Measurements from ENCODE around the gene GNAQ. TPM values are rescaled to one million over a fixed set of nuclear protein-coding genes. Genes with fewer than 3 reads are reported as not detected.

GNAQ gene
- total RNA-seq, 6 donors from 2014 or later: 50.3 to 117 (median 94.3) TPM

DNA sequence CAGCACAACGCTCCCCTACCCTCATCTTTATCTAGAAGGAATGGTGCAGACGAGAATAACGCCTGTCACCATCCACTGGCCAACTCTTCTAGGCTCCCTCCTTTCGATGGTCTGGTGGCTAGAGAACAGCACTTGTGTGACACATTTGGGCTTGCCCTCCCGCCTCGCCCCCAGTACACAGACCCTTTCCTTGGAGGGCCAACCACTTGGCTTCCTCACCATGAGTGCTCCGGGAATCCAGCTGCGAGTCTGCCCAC lies 1.4 kb downstream of the GNAQ start:
- 6 to 14% methylated on average over 4 to 8 of the region's 8 CpGs for WGBS, 2 donors
- H3K27ac ChIP-seq: peak overlapping the region; percentile 95 to 100 (median 96)
- peak overlapping the region; percentile 62 to 90 (median 78) for H3K4me3 ChIP-seq
- TF ChIP-seq, protein P1, sequence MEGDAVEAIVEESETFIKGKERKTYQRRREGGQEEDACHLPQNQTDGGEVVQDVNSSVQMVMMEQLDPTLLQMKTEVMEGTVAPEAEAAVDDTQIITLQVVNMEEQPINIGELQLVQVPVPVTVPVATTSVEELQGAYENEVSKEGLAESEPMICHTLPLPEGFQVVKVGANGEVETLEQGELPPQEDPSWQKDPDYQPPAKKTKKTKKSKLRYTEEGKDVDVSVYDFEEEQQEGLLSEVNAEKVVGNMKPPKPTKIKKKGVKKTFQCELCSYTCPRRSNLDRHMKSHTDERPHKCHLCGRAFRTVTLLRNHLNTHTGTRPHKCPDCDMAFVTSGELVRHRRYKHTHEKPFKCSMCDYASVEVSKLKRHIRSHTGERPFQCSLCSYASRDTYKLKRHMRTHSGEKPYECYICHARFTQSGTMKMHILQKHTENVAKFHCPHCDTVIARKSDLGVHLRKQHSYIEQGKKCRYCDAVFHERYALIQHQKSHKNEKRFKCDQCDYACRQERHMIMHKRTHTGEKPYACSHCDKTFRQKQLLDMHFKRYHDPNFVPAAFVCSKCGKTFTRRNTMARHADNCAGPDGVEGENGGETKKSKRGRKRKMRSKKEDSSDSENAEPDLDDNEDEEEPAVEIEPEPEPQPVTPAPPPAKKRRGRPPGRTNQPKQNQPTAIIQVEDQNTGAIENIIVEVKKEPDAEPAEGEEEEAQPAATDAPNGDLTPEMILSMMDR (IDR thresholded peaks at IDR 0.05): no peak
- TF ChIP-seq POLR2AphosphoS5 (IDR thresholded peaks at IDR 0.05) (no peak), POLR2A (IDR thresholded peaks at IDR 0.05) (no peak), EP300 (IDR thresholded peaks at IDR 0.05) (no peak)
- H3K4me1 ChIP-seq: peaks cover 41 to 74% (median 51%) of the 10 kb centered on the region in 4 donors
- no peaks in the 10 kb centered on the region for H3K36me3 ChIP-seq
- H3K9me3 ChIP-seq: no peaks in the 10 kb centered on the region
- no peak for DNase-seq
- ATAC-seq (ENCODE audit: low FRiP score in 2 of 2): peak; percentile 8 to 35
- H3K27me3 ChIP-seq: no peaks in the 10 kb centered on the region

DNA sequence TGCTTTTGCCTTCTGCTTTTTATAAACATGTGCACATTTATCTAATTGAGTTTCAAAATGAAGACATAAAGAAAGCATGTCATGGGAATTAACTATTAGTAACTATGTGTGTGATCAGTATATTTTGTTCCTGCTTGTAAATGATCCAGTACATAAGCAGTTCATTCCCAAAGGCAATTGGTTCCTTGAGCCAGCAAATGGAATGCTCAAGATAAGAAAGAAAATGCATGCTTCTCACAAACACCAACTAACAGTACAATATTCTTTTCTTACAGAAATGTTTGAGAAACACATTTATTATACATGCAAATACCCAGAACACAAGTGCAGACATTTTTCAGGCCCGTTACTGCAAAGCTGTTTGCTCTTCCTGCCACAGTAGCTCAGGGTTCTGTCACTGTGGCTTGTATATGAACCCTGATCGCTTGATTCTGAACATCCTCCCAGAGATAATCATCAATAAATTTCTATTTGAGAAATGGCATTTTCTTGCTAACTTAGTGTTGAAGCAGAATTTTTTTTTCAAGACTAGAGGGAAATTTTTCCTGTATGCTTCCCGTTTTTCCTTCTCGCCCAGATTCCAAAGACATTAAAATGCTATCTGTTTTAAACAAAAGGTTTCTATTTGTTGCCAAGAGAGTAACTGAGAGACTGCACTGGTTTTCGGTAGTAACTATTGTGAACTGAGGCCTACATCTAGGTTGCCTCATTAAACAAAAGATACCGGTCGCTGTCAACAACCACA lies 1.9 kb downstream of the GNAQ start:
- peaks cover 40 to 74% (median 48%) of the 10 kb centered on the region in 4 donors for H3K4me1 ChIP-seq
- peak overlapping the region; percentile 95 to 100 (median 96) for H3K27ac ChIP-seq
- DNase-seq (no peak), ATAC-seq (ENCODE audit: low FRiP score in 2 of 2) (no peak)
- H3K27me3 ChIP-seq: no peaks in the 10 kb centered on the region
- peak overlapping the region; percentile 62 to 90 (median 78) for H3K4me3 ChIP-seq
- H3K36me3 ChIP-seq: no peaks in the 10 kb centered on the region
- H3K9me3 ChIP-seq: no peaks in the 10 kb centered on the region
- 2 to 6% methylated on average over 7 of the region's 7 CpGs for WGBS, 2 donors
- no peak for TF ChIP-seq EP300 (IDR thresholded peaks at IDR 0.05)
- no peak for TF ChIP-seq POLR2A (IDR thresholded peaks at IDR 0.05)
- TF ChIP-seq POLR2AphosphoS5 (IDR thresholded peaks at IDR 0.05): no peak
- TF ChIP-seq, protein P1 (IDR thresholded peaks at IDR 0.05): no peak

DNA sequence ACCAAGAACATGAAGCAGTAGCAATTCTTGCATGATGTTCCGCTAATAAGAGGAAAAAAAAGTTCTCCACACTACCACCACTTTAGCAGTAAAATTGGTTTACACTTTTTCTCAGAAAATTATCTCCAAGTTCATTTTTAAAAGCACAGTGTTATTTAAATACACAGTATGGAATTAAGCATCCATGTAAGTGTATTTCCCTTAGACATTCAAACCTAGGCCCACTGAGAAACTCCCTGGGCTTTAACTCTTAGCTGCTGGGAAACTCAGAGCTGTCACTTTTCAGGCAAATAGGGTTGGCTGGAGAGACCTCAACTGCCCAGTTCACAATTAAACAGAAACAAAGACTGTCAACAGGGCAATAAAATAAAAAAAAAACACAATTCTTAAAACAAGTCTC lies 2.7 kb downstream of the GNAQ start:
- peak overlapping the region; percentile 5 to 90 (median 70) for H3K4me3 ChIP-seq
- H3K27ac ChIP-seq: peak overlapping the region; percentile 95 to 100 (median 96)
- H3K4me1 ChIP-seq: peaks cover 39 to 74% (median 51%) of the 10 kb centered on the region in 4 donors
- H3K9me3 ChIP-seq: no peaks in the 10 kb centered on the region
- no peak for ATAC-seq (ENCODE audit: low FRiP score in 2 of 2)
- no peaks in the 10 kb centered on the region for H3K36me3 ChIP-seq
- DNase-seq: no peak
- WGBS, 2 donors: 33 to 44% methylated on average over 1 of the region's 1 CpG
- TF ChIP-seq POLR2AphosphoS5 (IDR thresholded peaks at IDR 0.05): no peak
- no peak for TF ChIP-seq POLR2A (IDR thresholded peaks at IDR 0.05)
- TF ChIP-seq, protein P1 (IDR thresholded peaks at IDR 0.05): no peak
- no peak for TF ChIP-seq EP300 (IDR thresholded peaks at IDR 0.05)
- no peaks in the 10 kb centered on the region for H3K27me3 ChIP-seq

DNA sequence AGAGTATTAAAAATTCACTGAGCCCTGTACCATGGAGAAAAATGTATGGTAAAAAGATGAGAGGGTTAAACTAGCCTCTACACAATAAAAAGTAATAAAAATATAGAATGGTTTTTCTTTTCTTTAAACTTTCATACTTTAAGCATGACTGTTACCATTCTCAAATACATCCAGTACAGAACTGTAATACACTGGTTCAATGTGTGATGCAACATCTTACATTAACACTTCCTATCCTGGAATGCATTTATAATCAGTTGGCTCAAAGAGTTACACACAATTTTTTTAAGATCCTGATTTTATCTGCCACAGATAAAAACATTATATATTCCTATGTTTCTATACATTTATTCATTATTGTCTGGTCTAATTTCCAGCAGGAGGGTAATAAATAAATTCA lies 4.7 kb downstream of the GNAQ start:
- Histone ChIP-seq H3K27me3 (no peaks in the 10 kb centered on the region), H3K36me3 (no peaks in the 10 kb centered on the region), H3K4me1 (peaks cover 47 to 79% (median 57%) of the 10 kb centered on the region in 4 donors), H3K27ac (peak overlapping the region in 3 of 4 donors; percentile 6 to 100 (median 57)), H3K4me3 (peak overlapping the region in 1 of 4 donors; percentile 12), H3K9me3 (no peaks in the 10 kb centered on the region)
- ATAC-seq (ENCODE audit: low FRiP score in 2 of 2) (no peak), DNase-seq (no peak)
- TF ChIP-seq EP300 (IDR thresholded peaks at IDR 0.05): no peak
- TF ChIP-seq POLR2A (IDR thresholded peaks at IDR 0.05): no peak
- TF ChIP-seq, protein P1 (IDR thresholded peaks at IDR 0.05): no peak

DNA sequence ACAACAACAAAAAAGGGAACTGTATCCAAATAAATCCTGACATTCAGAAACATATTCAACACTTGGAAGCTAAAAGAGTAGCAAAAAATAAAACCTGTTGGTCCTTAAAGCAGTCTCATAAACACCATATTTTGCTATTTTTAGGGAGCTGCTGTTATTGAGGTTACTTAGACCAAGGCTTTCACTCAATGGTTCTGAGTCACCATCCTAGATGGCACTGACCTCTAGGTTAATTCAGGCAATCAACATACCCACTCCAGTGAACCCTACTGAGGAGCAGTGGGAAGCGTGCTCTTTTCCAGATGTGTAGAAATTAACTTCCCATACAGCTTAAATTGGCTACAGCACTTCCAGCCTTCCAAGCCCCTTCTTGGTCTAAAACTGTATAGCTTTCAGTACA lies 5.2 kb downstream of the GNAQ start:
- TF ChIP-seq POLR2AphosphoS5 (IDR thresholded peaks at IDR 0.05): no peak
- no peak for TF ChIP-seq POLR2A (IDR thresholded peaks at IDR 0.05)
- TF ChIP-seq, protein P1 (IDR thresholded peaks at IDR 0.05): no peak
- TF ChIP-seq EP300 (IDR thresholded peaks at IDR 0.05): no peak
- Histone ChIP-seq H3K36me3 (no peaks in the 10 kb centered on the region), H3K4me3 (peak overlapping the region in 1 of 4 donors; percentile 12), H3K9me3 (no peaks in the 10 kb centered on the region), H3K27me3 (no peaks in the 10 kb centered on the region), H3K4me1 (peaks cover 52 to 85% (median 62%) of the 10 kb centered on the region in 4 donors), H3K27ac (peak overlapping the region in 3 of 4 donors; percentile 6 to 57 (median 49))
- DNase-seq: no peak
- 58 to 76% methylated on average over 1 of the region's 1 CpG for WGBS, 2 donors
- no peak for ATAC-seq (ENCODE audit: low FRiP score in 2 of 2)

Data from upper lobe of left lung (tissue), 6 donors.